ENCODE measurements around the gene ITGA1.
"Not testable (repeated sequence)": the region's sequence is repeated elsewhere in the genome, so short reads cannot be mapped to it uniquely, and the experiment has no call there.

The ITGA1 gene

GRCh38 chr5:52787600-52788504 lies at the start of gene ITGA1, which contains the start of gene PELO:
Gene ITGA1 (plus strand): TSS chr5:52787916. CDS start chr5:52788354, 438 bp downstream.
Gene PELO (plus strand): TSS chr5:52787916. CDS start chr5:52800395, 12,479 bp downstream.
- peak; percentile 8 to 25 for DNase-seq

- no peak for DNase-seq
Observed at GRCh38 chr5:52738095-52738506, 49.6 kb upstream of the ITGA1 start.

GRCh38 chr5:52740007-52740406 lies 47.7 kb upstream of the ITGA1 start:
- DNase-seq, result no peak

- no peak for DNase-seq
Observed at GRCh38 chr5:52743012-52743411, 44.7 kb upstream of the ITGA1 start.

GRCh38 chr5:52743529-52743928 lies 44.2 kb upstream of the ITGA1 start:
- no peak for DNase-seq

- peak; percentile 9 to 24 for DNase-seq
Observed at GRCh38 chr5:52743970-52744369, 43.7 kb upstream of the ITGA1 start.

GRCh38 chr5:52744867-52745458 lies 42.8 kb upstream of the ITGA1 start:
- DNase-seq, result not testable (repeated sequence)

GRCh38 chr5:52746539-52746938 lies 41.2 kb upstream of the ITGA1 start:
- DNase-seq, result no peak

GRCh38 chr5:52748590-52748989 lies 39.1 kb upstream of the ITGA1 start:
- no peak for DNase-seq

GRCh38 chr5:52749666-52750065 lies 38.0 kb upstream of the ITGA1 start:
- no peak for DNase-seq

- DNase-seq, result no peak
Observed at GRCh38 chr5:52751137-52751536, 36.6 kb upstream of the ITGA1 start.

- DNase-seq, result no peak
Observed at GRCh38 chr5:52754051-52754450, 33.7 kb upstream of the ITGA1 start.

GRCh38 chr5:52757527-52757926 lies 30.2 kb upstream of the ITGA1 start:
- no peak for DNase-seq

- no peak for DNase-seq
Observed at GRCh38 chr5:52758014-52758413, 29.7 kb upstream of the ITGA1 start.

- DNase-seq, result no peak
Observed at GRCh38 chr5:52759331-52759730, 28.4 kb upstream of the ITGA1 start.

GRCh38 chr5:52760695-52761366 lies 26.9 kb upstream of the ITGA1 start:
- no peak for DNase-seq

- no peak for DNase-seq
Observed at GRCh38 chr5:52767217-52767743, 20.4 kb upstream of the ITGA1 start.

GRCh38 chr5:52767766-52768480 lies 19.8 kb upstream of the ITGA1 start:
- no peak for DNase-seq

GRCh38 chr5:52769061-52769460 lies 18.7 kb upstream of the ITGA1 start:
- no peak for DNase-seq

- DNase-seq, result no peak
Observed at GRCh38 chr5:52770287-52770939, 17.3 kb upstream of the ITGA1 start.

GRCh38 chr5:52771343-52772039 lies 16.2 kb upstream of the ITGA1 start:
- DNase-seq, result peak; percentile 15 to 19

Data from activated CD4-positive, alpha-beta T cell treated with anti-CD3 and anti-CD28 coated beads, Interleukin-2, amount 50 U/mL, for 4 hours (primary cell).